ENCODE data around the gene ZFYVE28. TPM values are rescaled to one million over a fixed set of nuclear protein-coding genes. Genes with fewer than 3 reads are reported as not detected.

ZFYVE28 gene
- total and polyA plus RNA-seq, 2 donors from 2014 or later, result 8.0 to 18.9 TPM

- Histone ChIP-seq H3K4me1 (ENCODE audit: control insufficient read depth in 2 of 3, insufficient read depth in 2 of 3, low read depth in 1 of 3, low read length in 3 of 3) (peaks cover 0 to 7% (median 0%) of the 10 kb centered on the region in 3 donors), H3K27me3 (ENCODE audit: control insufficient read depth, insufficient read depth, low read length) (no peaks in the 10 kb centered on the region), H3K4me3 (ENCODE audit: low read length in 3 of 3) (no peak overlapping the region), H3K9ac (ENCODE audit: low read length in 3 of 3) (no peak overlapping the region), H3K36me3 (ENCODE audit: control insufficient read depth in 2 of 3, insufficient read depth in 3 of 3, low read length in 3 of 3) (no peaks in the 10 kb centered on the region), H3K27ac (ENCODE audit: low read depth in 2 of 2, low read length in 2 of 2) (no peak overlapping the region), H3K9me3 (ENCODE audit: control insufficient read depth in 2 of 3, insufficient read depth in 1 of 3, low read length in 3 of 3) (no peaks in the 10 kb centered on the region)
- DNase-seq (peak in 1 of 5 donors; percentile 48), FAIRE-seq (no peak)
- intact Hi-C loops (cut with DNase I), result no loop called here
- no peak for TF ChIP-seq CTCF (IDR thresholded peaks at IDR 0.05; ENCODE audit: borderline replicate concordance, extremely low read depth, insufficient read depth)
Observed at GRCh38 chr4:2459589-2460349, 41.3 kb upstream of the ZFYVE28 start.

GRCh38 chr4:2458546-2459491 is 40.4 kb upstream of the ZFYVE28 start:
- Histone ChIP-seq H3K27ac (ENCODE audit: low read depth in 2 of 2, low read length in 2 of 2) (no peak overlapping the region), H3K9me3 (ENCODE audit: control insufficient read depth in 2 of 3, insufficient read depth in 1 of 3, low read length in 3 of 3) (no peaks in the 10 kb centered on the region), H3K36me3 (ENCODE audit: control insufficient read depth in 2 of 3, insufficient read depth in 3 of 3, low read length in 3 of 3) (no peaks in the 10 kb centered on the region), H3K9ac (ENCODE audit: low read length in 3 of 3) (no peak overlapping the region), H3K4me1 (ENCODE audit: control insufficient read depth in 2 of 3, insufficient read depth in 2 of 3, low read depth in 1 of 3, low read length in 3 of 3) (peaks cover 0 to 7% (median 0%) of the 10 kb centered on the region in 3 donors), H3K27me3 (ENCODE audit: control insufficient read depth, insufficient read depth, low read length) (no peaks in the 10 kb centered on the region), H3K4me3 (ENCODE audit: low read length in 3 of 3) (no peak overlapping the region)
- intact Hi-C loops (cut with DNase I), result no loop called here
- no peak for TF ChIP-seq CTCF (IDR thresholded peaks at IDR 0.05; ENCODE audit: borderline replicate concordance, extremely low read depth, insufficient read depth)
- FAIRE-seq, result no peak
- peak in 1 of 5 donors; percentile 66 for DNase-seq

GRCh38 chr4:2457481-2458295 is 39.2 kb upstream of the ZFYVE28 start:
- H3K9me3 ChIP-seq (ENCODE audit: control insufficient read depth in 2 of 3, insufficient read depth in 1 of 3, low read length in 3 of 3), result no peaks in the 10 kb centered on the region
- TF ChIP-seq CTCF (IDR thresholded peaks at IDR 0.05; ENCODE audit: borderline replicate concordance, extremely low read depth, insufficient read depth), result no peak
- H3K27ac ChIP-seq (ENCODE audit: low read depth in 2 of 2, low read length in 2 of 2), result no peak overlapping the region
- H3K4me1 ChIP-seq (ENCODE audit: control insufficient read depth in 2 of 3, insufficient read depth in 2 of 3, low read depth in 1 of 3, low read length in 3 of 3), result peaks cover 0 to 4% (median 0%) of the 10 kb centered on the region in 3 donors
- intact Hi-C loops (cut with DNase I), result no loop called here
- DNase-seq (peak in 1 of 5 donors; percentile 45), FAIRE-seq (no peak)
- H3K9ac ChIP-seq (ENCODE audit: low read length in 3 of 3), result no peak overlapping the region
- no peak overlapping the region for H3K4me3 ChIP-seq (ENCODE audit: low read length in 3 of 3)
- no peaks in the 10 kb centered on the region for H3K27me3 ChIP-seq (ENCODE audit: control insufficient read depth, insufficient read depth, low read length)
- no peaks in the 10 kb centered on the region for H3K36me3 ChIP-seq (ENCODE audit: control insufficient read depth in 2 of 3, insufficient read depth in 3 of 3, low read length in 3 of 3)
